ENCODE measurements around the gene PTCRA. TPM values are rescaled to one million over a fixed set of nuclear protein-coding genes. Genes with fewer than 3 reads are reported as not detected.

Gene PTCRA
- total RNA-seq, 1 experiment from 2014 or later, result not detected

DNA sequence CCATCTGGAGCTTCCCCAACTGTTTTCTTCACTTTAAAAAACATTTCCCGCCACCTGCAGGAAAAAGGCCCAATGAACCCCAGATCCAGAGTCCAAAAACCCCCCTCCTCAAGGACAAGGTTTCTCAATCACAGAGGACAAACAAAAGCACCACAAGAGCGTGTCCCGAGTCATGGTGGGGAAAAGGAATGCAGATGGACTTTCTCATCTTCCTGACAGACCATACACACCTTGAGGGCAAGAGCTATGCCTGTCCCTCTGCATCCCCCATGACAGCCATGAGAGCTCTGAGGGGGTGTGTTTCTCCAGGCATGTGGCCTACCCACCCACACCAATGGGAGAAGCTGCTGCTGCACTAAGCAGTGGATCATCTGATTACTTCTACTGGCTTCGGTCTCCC lies 54.1 kb downstream of the PTCRA start:
- ATAC-seq (no peak), DNase-seq (ENCODE audit: low read depth, low spot score) (no peak)
- POLR2A ChIA-PET, result no interaction called here
- no TSS peak for BruUV-seq (replicated peaks)
- Histone ChIP-seq H3K4me2 (ENCODE audit: low read length) (no peak overlapping the region), H3K4me1 (ENCODE audit: control insufficient read depth in 1 of 2, insufficient read depth in 2 of 2, low read length in 2 of 2) (peaks cover 15 to 27% of the 10 kb centered on the region in 2 experiments), H3K79me2 (ENCODE audit: insufficient read depth, low read length) (no peaks in the 10 kb centered on the region), H3K9me3 (ENCODE audit: control insufficient read depth in 1 of 2, insufficient read depth in 1 of 2, low read depth in 1 of 2, low read length in 2 of 2) (no peaks in the 10 kb centered on the region), H4K20me1 (ENCODE audit: insufficient read depth) (no peaks in the 10 kb centered on the region), H3K9me2 (ENCODE audit: insufficient read depth) (no peaks in the 10 kb centered on the region), H3K27ac (ENCODE audit: low read depth, low read length) (no peak overlapping the region), H3K36me3 (ENCODE audit: control insufficient read depth in 1 of 2, insufficient read depth in 2 of 2, low read length in 2 of 2) (peaks cover 0 to 3% of the 10 kb centered on the region in 2 experiments; a peak in 2 of 4 replicates), H2AFZ (ENCODE audit: low read depth, low read length, poor library complexity, severe bottlenecking) (no peak overlapping the region), H3K9ac (ENCODE audit: low read length) (no peak overlapping the region), H3K4me3 (replicated peaks in 1 of 2; ENCODE audit: low read depth in 1 of 2, low read length in 2 of 2) (no peak overlapping the region), H3K27me3 (ENCODE audit: insufficient read depth, low read length) (no peaks in the 10 kb centered on the region)
- TF ChIP-seq CBX3 (IDR thresholded peaks at IDR 0.05; ENCODE audit: low read depth), result no peak
- no peak for TF ChIP-seq YY1 (IDR thresholded peaks at IDR 0.05; ENCODE audit: extremely low read depth, insufficient replicate concordance, low read depth, low read length)
- no peak for TF ChIP-seq RAD21 (IDR thresholded peaks at IDR 0.05; ENCODE audit: low read depth)
- TF ChIP-seq FOSL1 (IDR thresholded peaks at IDR 0.05; ENCODE audit: low read depth), result no peak
- no peak for TF ChIP-seq CEBPB (IDR thresholded peaks at IDR 0.05; ENCODE audit: low read depth)
- TF ChIP-seq JUND (IDR thresholded peaks at IDR 0.05), result no peak
- TF ChIP-seq EZH2phosphoT487 (IDR thresholded peaks at IDR 0.05; ENCODE audit: borderline replicate concordance), result no peak
- TF ChIP-seq TCF7L2 (IDR thresholded peaks at IDR 0.05; ENCODE audit: borderline replicate concordance, extremely low read depth, insufficient read depth, insufficient read length), result no peak
- no peak for TF ChIP-seq EZH2 (IDR thresholded peaks at IDR 0.05)
- no peak for TF ChIP-seq ZNF274 (IDR thresholded peaks at IDR 0.05; ENCODE audit: low read depth, low read length)
- no peak for TF ChIP-seq SRF (IDR thresholded peaks at IDR 0.05; ENCODE audit: low read depth)
- TF ChIP-seq SIN3A (IDR thresholded peaks at IDR 0.05; ENCODE audit: low read depth), result no peak
- no peak for TF ChIP-seq POLR2AphosphoS5 (IDR thresholded peaks at IDR 0.05; ENCODE audit: low read depth, low read length)
- RAD21 ChIA-PET (ENCODE audit: low non-redundant PET in 1 of 2, low total read pairs in 2 of 2, uncharacterized antibody in 2 of 2, unreplicated experiment in 2 of 2), result no interaction called here
- CTCF ChIA-PET, result no interaction called here
- intact Hi-C loops (cut with micrococcal nuclease), result no loop called here
